Fibroblast of mammary gland (primary cell): ENCODE measurements around the gene MROH2A.
"Not testable (repeated sequence)": the region's sequence is repeated elsewhere in the genome, so short reads cannot be mapped to it uniquely, and the experiment has no call there.

Experiments
- DNase-seq: peaks from one replicate; pipeline ENCODE4 v3.0.0-alpha.2; 2010; ENCODE audit warnings: low read depth
- H3K4me3 ChIP-seq: 2 replicates; pipeline ENCODE4 v1.5.1; 2011; ENCODE audit warnings: low read depth, mild to moderate bottlenecking, low read length, moderate library complexity; ENCODE audit not compliant: control insufficient read depth
- CTCF ChIP-seq: conservative IDR thresholded peaks from 2 replicates; pipeline ENCODE4 v1.5.1; 2011; ENCODE audit warnings: low read depth, low read length, inconsistent platforms; ENCODE audit not compliant: control insufficient read depth, insufficient read depth

MROH2A gene

GRCh38 chr2:233866479-233866878, 88.3 kb downstream of the MROH2A start:
- no peak overlapping the region for H3K4me3 ChIP-seq
- TF ChIP-seq CTCF: no peak
- DNase-seq: no peak

- DNase-seq: peak; percentile 50
- no peak for TF ChIP-seq CTCF
- H3K4me3 ChIP-seq: peak within 1 kb of the TSS; percentile 64
These were observed 89.9 kb downstream of the MROH2A start, which contains the start of gene MSL3B for GRCh38 chr2:233867993-233868532. Gene MSL3B, minus strand, starts transcription at chr2:233868386.

- no peak for DNase-seq
- no peak overlapping the region for H3K4me3 ChIP-seq
- no peak for TF ChIP-seq CTCF
These were observed 93.3 kb downstream of the MROH2A start for GRCh38 chr2:233871432-233871831.

GRCh38 chr2:233872125-233872524, 94.0 kb downstream of the MROH2A start:
- not testable (repeated sequence) for DNase-seq, H3K4me3 ChIP-seq

- no peak overlapping the region for H3K4me3 ChIP-seq
- no peak for TF ChIP-seq CTCF
- DNase-seq: no peak
These were observed 104.2 kb downstream of the MROH2A start for GRCh38 chr2:233882353-233882752.
